MM.1S (cell line): Measurements from ENCODE around the gene KIAA0825.

Experiments used
- DNase-seq: peaks from one replicate; pipeline ENCODE4 v3.0.0-alpha.2; 2015
- H2AFZ ChIP-seq: fragments of 300-600 bp; sonication (generic); 2 replicates; pipeline ENCODE4 v1.6.0; 2016; ENCODE audit warnings: antibody characterized with exemption, low read length
- H3F3A ChIP-seq: fragments of 300-600 bp; sonication (generic); 2 replicates; pipeline ENCODE4 v1.6.1; 2016; ENCODE audit warnings: mild to moderate bottlenecking, antibody characterized with exemption, low read length, moderate library complexity, mixed read lengths; ENCODE audit not compliant: insufficient read depth
- H3K27ac ChIP-seq: fragments of 300-600 bp; sonication (generic); 2 replicates; pipeline ENCODE4 v1.5.1; 2016; ENCODE audit warnings: mild to moderate bottlenecking, low read length
- H3K27me3 ChIP-seq: fragments of 300-600 bp; sonication (generic); replicated peaks from 2 replicates; pipeline ENCODE4 v1.6.0; 2016; ENCODE audit warnings: low read length; ENCODE audit not compliant: insufficient read depth
- H3K36me3 ChIP-seq: fragments of 300-600 bp; sonication (generic); replicated peaks from 2 replicates; pipeline ENCODE4 v1.6.1; 2016; ENCODE audit warnings: mild to moderate bottlenecking, low read length, mixed read lengths; ENCODE audit not compliant: insufficient read depth
- H3K4me1 ChIP-seq: fragments of 300-600 bp; sonication (generic); 2 replicates; pipeline ENCODE4 v1.6.1; 2016; ENCODE audit warnings: low read length, mixed read lengths
- H3K4me2 ChIP-seq: fragments of 300-600 bp; sonication (generic); 2 replicates; pipeline ENCODE4 v1.6.0; 2016; ENCODE audit warnings: low read depth, low read length
- H3K4me3 ChIP-seq: fragments of 300-600 bp; sonication (generic); 2 replicates; pipeline ENCODE4 v1.5.1; 2016; ENCODE audit warnings: low read length, mixed read lengths
- H3K79me2 ChIP-seq: fragments of 300-600 bp; sonication (generic); 2 replicates; pipeline ENCODE4 v1.6.1; 2016; ENCODE audit warnings: mixed run types, low read length, mixed read lengths
- H3K9ac ChIP-seq: fragments of 300-600 bp; sonication (generic); 2 replicates; pipeline ENCODE4 v1.6.1; 2016; ENCODE audit warnings: low read length, mixed read lengths
- H3K9me2 ChIP-seq: fragments of 300-600 bp; sonication (generic); replicated peaks from 2 replicates; pipeline ENCODE4 v1.6.1; 2016; ENCODE audit warnings: mild to moderate bottlenecking, low read length, mixed read lengths; ENCODE audit not compliant: insufficient read depth
- H3K9me3 ChIP-seq: fragments of 300-600 bp; sonication (generic); replicated peaks from 2 replicates; pipeline ENCODE4 v1.6.1; 2016; ENCODE audit warnings: mild to moderate bottlenecking, low read length, mixed read lengths; ENCODE audit not compliant: insufficient read depth
- H4K20me1 ChIP-seq: fragments of 300-600 bp; sonication (generic); 2 replicates; pipeline ENCODE4 v1.6.1; 2016; ENCODE audit warnings: mild to moderate bottlenecking, low read length, moderate library complexity, mixed read lengths; ENCODE audit not compliant: insufficient read depth
- CTCF ChIP-seq: fragments of 300-600 bp; sonication (generic); IDR thresholded peaks from 2 replicates; pipeline ENCODE4 v1.5.1; 2016; ENCODE audit warnings: antibody characterized with exemption, low read length, mixed read lengths
- EZH2 ChIP-seq: fragments of 300-600 bp; sonication (generic); optimal IDR thresholded peaks from 2 replicates; pipeline ENCODE3; 2017; ENCODE audit warnings: low read depth, mild to moderate bottlenecking, antibody characterized with exemption, low read length, mixed read lengths
- EZH2phosphoT487 ChIP-seq: fragments of 300-600 bp; sonication (generic); IDR thresholded peaks from 2 replicates; pipeline ENCODE4 v1.6.1; 2018; ENCODE audit warnings: antibody characterized with exemption, low read length

Gene KIAA0825

GRCh38 chr5:94103514-94104245, 514.7 kb downstream of the KIAA0825 start:
- Histone ChIP-seq H3K27me3 (no peaks in the 10 kb centered on the region), H3K4me1 (no peaks in the 10 kb centered on the region), H3K36me3 (no peaks in the 10 kb centered on the region), H2AFZ (no peak overlapping the region), H3K4me3 (no peak overlapping the region), H3K9ac (no peak overlapping the region), H3K27ac (no peak overlapping the region), H3F3A (no peaks in the 10 kb centered on the region), H3K9me2 (no peaks in the 10 kb centered on the region), H3K79me2 (peaks cover 65% of the 10 kb centered on the region), H3K9me3 (no peaks in the 10 kb centered on the region), H4K20me1 (no peaks in the 10 kb centered on the region), H3K4me2 (no peak overlapping the region)
- DNase-seq: no peak
- TF ChIP-seq EZH2phosphoT487 (no peak), CTCF (no peak), EZH2 (no peak)
